Activated CD8-positive, alpha-beta T cell treated with anti-CD3 and anti-CD28 coated beads, Interleukin-2, amount 10 ng/mL, durations not matched to agents 7 days and 5 days (primary cell): ENCODE results near the gene RGS8. TPM values are rescaled to one million over a fixed set of nuclear protein-coding genes. Genes with fewer than 3 reads are reported as not detected.

ENCODE experiments used
- ATAC-seq: fragments of 150-1000 bp; cut with Tn5 transposase; one replicate; pipeline ENCODE4 v1.10.0; 2021; ENCODE audit warnings: moderate library complexity
- CTCF ChIA-PET: fragments of 350-600 bp; sonication (Branson Sonifier 250); formaldehyde crosslinking; loops from one replicate; lab custom pipeline; 2021; ENCODE audit warnings: antibody characterized with exemption; lab: Charles Lee
- POLR2A ChIA-PET: fragments of 350-600 bp; sonication (Branson Sonifier 250); formaldehyde crosslinking; loops from one replicate; lab custom pipeline; 2021; ENCODE audit warnings: antibody characterized with exemption; lab: Charles Lee
- DNase-seq: peaks from one replicate; pipeline ENCODE4 v3.0.0-alpha.2; 2020
- H3K27ac Mint-ChIP-seq: one replicate; pipeline ENCODE4 v1.8.0; 2021; ENCODE audit warnings: mild to moderate bottlenecking, mixed read lengths
- H3K27me3 Mint-ChIP-seq: one replicate; pipeline ENCODE4 v1.8.0; 2021; ENCODE audit warnings: low read depth, mixed read lengths
- H3K36me3 Mint-ChIP-seq: one replicate; pipeline ENCODE4 v1.8.0; 2021; ENCODE audit warnings: low read depth, mixed read lengths
- H3K4me1 Mint-ChIP-seq: one replicate; pipeline ENCODE4 v1.8.0; 2021; ENCODE audit warnings: low read depth, mixed read lengths
- H3K4me3 Mint-ChIP-seq: one replicate; pipeline ENCODE4 v1.8.0; 2021; ENCODE audit warnings: mild to moderate bottlenecking, mixed read lengths
- H3K9me3 Mint-ChIP-seq: one replicate; pipeline ENCODE4 v1.8.0; 2022; ENCODE audit warnings: mixed read lengths; ENCODE audit not compliant: insufficient read depth
- total RNA-seq, 2 experiments: library from RNA; stranded (reverse); gene quantifications; one replicate each; pipeline ENCODE4 v1.2.3, GENCODE V29; 2021

RGS8 gene
- total RNA-seq, 2 experiments from 2014 or later, result not detected

DNA sequence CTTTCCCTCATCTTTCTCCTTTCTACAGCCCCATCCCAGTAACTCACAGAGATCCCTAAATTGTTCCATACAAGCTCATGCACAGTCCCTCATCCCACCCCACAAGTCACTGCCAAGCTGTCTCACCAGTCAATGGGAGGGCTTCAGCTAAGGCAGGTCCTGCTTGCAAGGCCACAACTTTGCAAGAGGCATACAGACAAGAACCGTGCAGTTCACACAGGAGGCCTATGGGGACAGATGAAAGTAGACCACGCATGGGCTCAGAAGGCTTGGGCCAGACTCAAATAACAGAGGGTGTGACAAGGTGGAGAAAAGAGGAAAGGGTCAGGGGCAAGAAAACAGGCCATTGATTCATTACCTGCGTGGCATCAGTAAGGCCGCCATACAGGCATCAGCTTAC is 15.1 kb downstream of the RGS8 start:
- no peaks in the 10 kb centered on the region for H3K4me1 Mint-ChIP-seq
- no peak overlapping the region for H3K4me3 Mint-ChIP-seq
- DNase-seq, result no peak
- POLR2A ChIA-PET, result no interaction called here
- H3K27ac Mint-ChIP-seq, result no peak overlapping the region
- H3K9me3 Mint-ChIP-seq, result no peaks in the 10 kb centered on the region
- CTCF ChIA-PET, result interaction anchor here (0.9 kb wide), 1 partner anchor 14 kb away, joined by 3 read pairs; no protein-coding TSS in a partner anchor
- no peaks in the 10 kb centered on the region for H3K36me3 Mint-ChIP-seq
- peaks cover 25% of the 10 kb centered on the region for H3K27me3 Mint-ChIP-seq
- ATAC-seq, result no peak

DNA sequence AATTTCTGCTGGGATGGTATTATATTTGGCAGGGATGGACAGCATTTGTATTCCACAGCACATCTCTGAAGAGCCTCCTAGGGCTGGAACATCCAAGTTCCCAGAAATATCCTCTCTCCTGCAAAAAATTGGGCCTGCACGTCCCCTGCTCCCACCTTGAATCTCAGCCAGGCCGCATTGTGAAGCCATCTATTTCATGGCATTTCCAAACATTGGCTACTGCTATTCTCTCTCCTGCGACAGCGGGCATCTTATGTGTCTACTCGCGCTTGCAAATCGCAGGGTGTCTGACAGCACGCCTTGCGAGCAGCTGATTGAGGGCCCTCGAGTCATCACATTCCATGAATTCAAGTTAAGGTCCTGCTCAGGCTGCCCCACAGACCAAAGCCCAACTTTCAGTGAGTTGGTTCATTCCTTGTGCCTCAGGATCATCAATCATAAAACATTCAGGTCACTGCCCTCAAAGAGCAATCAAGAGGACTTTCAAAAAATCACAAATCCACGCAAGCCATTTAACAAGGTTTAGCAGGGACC is 15.8 kb downstream of the RGS8 start:
- Mint-ChIP-seq H3K4me1 (no peaks in the 10 kb centered on the region), H3K4me3 (no peak overlapping the region), H3K36me3 (no peaks in the 10 kb centered on the region), H3K27ac (no peak overlapping the region), H3K9me3 (no peaks in the 10 kb centered on the region), H3K27me3 (peaks cover 31% of the 10 kb centered on the region)
- DNase-seq (no peak), ATAC-seq (no peak)
- ChIA-PET POLR2A (no interaction called here), CTCF (interaction anchor here (0.9 kb wide), 1 partner anchor 13 kb away, joined by 3 read pairs; no protein-coding TSS in a partner anchor)

DNA sequence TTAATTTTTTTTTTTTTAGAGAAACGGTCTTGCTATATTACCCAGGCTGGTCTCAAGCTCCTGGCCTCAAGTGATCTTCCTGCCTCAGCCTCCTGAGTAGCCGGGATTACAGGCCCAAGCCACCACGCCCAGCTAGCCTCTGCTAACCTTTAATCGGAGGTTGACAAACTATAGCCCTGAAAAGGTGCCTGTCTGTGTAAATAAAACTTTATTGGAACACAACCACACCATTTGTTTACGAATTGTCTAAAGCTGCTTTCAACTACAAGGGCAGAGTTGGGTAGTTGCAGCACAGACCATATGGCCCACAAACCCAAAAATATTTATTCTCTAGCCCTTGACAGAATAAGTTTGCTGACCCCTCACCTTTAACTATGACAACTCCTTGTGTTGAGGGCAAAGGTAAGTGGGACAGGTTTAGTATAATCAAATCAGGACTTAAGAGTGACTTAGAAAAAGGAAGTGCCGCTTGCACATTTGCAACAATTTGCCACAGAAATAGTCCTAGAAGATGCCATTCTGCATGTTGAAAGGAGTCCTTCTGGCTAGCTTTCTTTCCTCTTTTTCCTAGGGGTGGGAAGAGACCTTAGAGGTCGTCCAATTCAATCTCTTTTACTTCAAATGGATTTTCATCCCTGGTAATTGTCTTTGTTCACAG is 16.4 kb downstream of the RGS8 start:
- Mint-ChIP-seq H3K4me1 (no peaks in the 10 kb centered on the region), H3K4me3 (no peak overlapping the region), H3K9me3 (no peaks in the 10 kb centered on the region), H3K36me3 (no peaks in the 10 kb centered on the region), H3K27ac (no peak overlapping the region), H3K27me3 (peaks cover 31% of the 10 kb centered on the region)
- ChIA-PET CTCF (interaction anchor here (1.2 kb wide), 1 partner anchor 15 kb away, joined by 3 read pairs; no protein-coding TSS in a partner anchor), POLR2A (no interaction called here)
- ATAC-seq (no peak), DNase-seq (no peak)

DNA sequence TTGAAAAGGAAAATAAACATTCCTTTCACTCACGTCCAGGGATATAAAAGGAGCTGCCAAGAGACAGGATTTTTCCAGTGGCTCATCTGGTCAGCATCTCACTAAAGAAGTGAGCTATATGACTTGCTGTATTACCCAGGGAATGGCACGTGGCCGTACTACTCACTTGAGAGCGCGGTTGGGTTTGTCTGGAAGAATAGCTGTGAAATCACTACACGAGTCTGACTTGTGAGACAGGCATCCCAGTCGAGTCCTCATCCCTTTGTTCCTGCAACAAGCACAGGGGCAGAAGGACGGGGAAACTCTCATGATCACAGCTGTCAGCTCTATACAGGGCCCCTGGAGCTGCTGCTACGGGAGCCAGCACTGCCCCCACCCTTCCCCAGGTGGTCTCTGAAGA is 17.7 kb downstream of the RGS8 start:
- CTCF ChIA-PET, result interaction anchor here (1.2 to 1.4 kb wide), 2 partner anchors 16 to 116 kb away, joined by 3 to 7 read pairs; no protein-coding TSS in a partner anchor
- no peak for ATAC-seq
- H3K4me1 Mint-ChIP-seq, result no peaks in the 10 kb centered on the region

DNA sequence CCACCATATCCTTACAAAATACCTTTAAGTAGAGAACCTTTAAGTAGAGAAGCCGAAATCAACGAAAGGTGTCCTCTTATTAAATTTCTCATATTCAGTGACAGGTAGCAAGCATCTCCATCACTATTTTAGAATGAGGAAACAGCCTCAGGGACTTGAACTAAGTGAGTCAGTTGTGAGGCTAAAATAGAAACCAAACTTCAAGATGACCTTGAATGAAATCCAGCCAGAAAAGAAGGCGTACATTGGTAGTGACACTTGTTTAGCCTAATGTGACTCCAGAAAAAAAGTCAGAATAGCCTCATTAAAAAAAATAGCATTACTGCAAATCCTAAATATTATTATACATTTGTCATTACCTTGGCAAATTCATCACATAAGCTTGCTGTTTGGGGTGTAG is 20.1 kb downstream of the RGS8 start:
- ChIA-PET POLR2A (no interaction called here), CTCF (interaction anchor here (1.5 kb wide), 1 partner anchor 118 kb away, joined by 5 read pairs; no protein-coding TSS in a partner anchor)
- H3K4me1 Mint-ChIP-seq, result no peaks in the 10 kb centered on the region
- H3K4me3 Mint-ChIP-seq, result no peak overlapping the region
- H3K27ac Mint-ChIP-seq, result no peak overlapping the region
- ATAC-seq (no peak), DNase-seq (no peak)
- H3K9me3 Mint-ChIP-seq, result no peaks in the 10 kb centered on the region
- H3K36me3 Mint-ChIP-seq, result no peaks in the 10 kb centered on the region
- peaks cover 33% of the 10 kb centered on the region for H3K27me3 Mint-ChIP-seq

More for the DNA sequence above, 17.7 kb downstream of the RGS8 start:
- H3K4me3 Mint-ChIP-seq, result no peak overlapping the region
- no peaks in the 10 kb centered on the region for H3K36me3 Mint-ChIP-seq
- no peaks in the 10 kb centered on the region for H3K9me3 Mint-ChIP-seq
- POLR2A ChIA-PET, result interaction anchor here (0.6 to 1.0 kb wide), 2 partner anchors 18 to 20 kb away, joined by 3 read pairs; no protein-coding TSS in a partner anchor
- peaks cover 30% of the 10 kb centered on the region for H3K27me3 Mint-ChIP-seq
- no peak overlapping the region for H3K27ac Mint-ChIP-seq
- DNase-seq, result no peak

DNA sequence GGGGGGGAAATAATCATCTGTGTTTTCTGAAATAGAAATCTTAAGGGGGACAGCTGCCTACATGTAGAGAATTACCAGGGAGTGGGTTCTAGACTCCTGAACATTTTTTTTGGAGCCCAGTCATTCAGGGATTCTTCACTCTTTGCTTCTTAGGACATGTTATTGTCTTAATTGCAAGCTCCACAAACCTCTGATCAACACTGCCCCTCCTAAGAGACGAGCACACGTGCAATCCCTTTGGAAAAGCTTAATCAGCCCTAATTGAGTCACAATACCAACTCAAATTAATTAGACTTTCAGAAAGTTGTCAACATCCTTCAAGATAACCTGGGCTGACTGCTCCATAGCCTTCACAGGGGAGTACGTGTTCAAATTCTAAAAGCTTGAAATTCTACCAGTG is 21.4 kb downstream of the RGS8 start:
- no peak overlapping the region for H3K4me3 Mint-ChIP-seq
- no peaks in the 10 kb centered on the region for H3K36me3 Mint-ChIP-seq
- H3K27me3 Mint-ChIP-seq, result peaks cover 38% of the 10 kb centered on the region
- ATAC-seq, result no peak
- ChIA-PET POLR2A (no interaction called here), CTCF (interaction anchor here (1.2 to 1.4 kb wide), 3 partner anchors 59 to 121 kb away, joined by 3 to 4 read pairs (median 3); no protein-coding TSS in a partner anchor)
- H3K4me1 Mint-ChIP-seq, result no peaks in the 10 kb centered on the region
- no peaks in the 10 kb centered on the region for H3K9me3 Mint-ChIP-seq
- no peak overlapping the region for H3K27ac Mint-ChIP-seq
- no peak for DNase-seq

DNA sequence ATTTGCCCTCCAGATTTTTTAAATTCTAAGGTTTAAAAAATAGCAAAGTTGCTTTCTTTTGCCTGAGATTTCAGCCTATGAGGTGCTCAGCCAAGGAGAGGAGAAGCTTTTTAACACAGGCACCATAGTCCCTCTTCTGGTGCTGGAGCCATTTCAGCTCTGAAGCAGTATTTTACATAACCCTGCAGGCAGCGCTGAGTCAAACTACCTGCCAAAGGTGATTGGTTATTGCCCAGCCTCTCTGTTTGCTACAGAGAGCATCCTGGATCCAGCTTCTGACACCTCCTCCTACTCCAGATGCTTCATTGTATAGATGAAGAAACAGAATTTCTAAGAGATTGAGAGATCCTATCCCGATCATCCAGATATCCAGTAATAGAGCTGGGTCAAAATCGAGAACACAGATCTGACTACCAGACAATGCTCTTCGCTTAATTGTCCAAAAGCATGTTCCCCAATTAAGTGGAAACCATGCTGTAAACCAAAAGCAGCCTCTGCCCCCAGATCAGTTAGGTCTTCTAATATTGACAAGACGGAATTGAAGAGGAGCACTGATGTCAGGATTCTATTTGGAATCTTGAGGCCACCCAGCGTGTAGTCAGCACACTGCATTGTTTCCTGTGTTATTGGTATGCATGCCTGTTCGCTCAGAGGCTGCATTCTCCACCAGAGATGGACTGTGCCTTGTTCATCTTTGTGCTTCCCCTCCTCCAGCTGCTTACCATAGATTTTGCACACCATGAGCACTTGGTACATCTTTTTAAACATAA is 22.1 kb downstream of the RGS8 start:
- Mint-ChIP-seq H3K4me3 (no peak overlapping the region), H3K36me3 (no peaks in the 10 kb centered on the region), H3K27me3 (peaks cover 43% of the 10 kb centered on the region), H3K27ac (no peak overlapping the region), H3K9me3 (no peaks in the 10 kb centered on the region), H3K4me1 (no peaks in the 10 kb centered on the region)
- DNase-seq (no peak), ATAC-seq (no peak)
- ChIA-PET POLR2A (interaction anchor here (0.8 kb wide), 1 partner anchor 128 kb away, joined by 3 read pairs; the partner anchor contains the start of gene NPL), CTCF (interaction anchor here (1.2 to 1.4 kb wide), 3 partner anchors 59 to 122 kb away, joined by 3 to 4 read pairs (median 3); no protein-coding TSS in a partner anchor)

DNA sequence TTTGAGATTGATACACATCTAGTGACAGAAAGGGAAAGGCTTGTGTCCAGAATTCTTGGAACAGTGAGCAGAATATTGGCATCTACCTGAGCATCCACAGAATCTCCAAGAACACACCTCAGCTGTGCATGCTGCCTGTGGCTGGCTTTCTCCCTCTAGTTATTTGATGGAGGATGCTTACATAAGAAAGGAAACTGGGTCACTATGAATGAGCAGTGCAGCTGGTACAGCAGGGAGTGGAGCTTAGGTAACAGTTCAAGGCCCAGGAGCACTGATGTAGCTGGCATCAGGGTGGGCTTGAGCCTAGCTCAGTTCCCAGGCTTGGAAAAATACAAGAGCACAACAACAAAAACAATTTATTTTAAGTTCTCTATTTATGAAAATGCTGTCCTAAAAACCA is 26.3 kb downstream of the RGS8 start:
- ATAC-seq (no peak), DNase-seq (no peak)
- Mint-ChIP-seq H3K27ac (no peak overlapping the region), H3K36me3 (no peaks in the 10 kb centered on the region), H3K27me3 (peaks cover 42% of the 10 kb centered on the region), H3K9me3 (no peaks in the 10 kb centered on the region), H3K4me1 (no peaks in the 10 kb centered on the region), H3K4me3 (no peak overlapping the region)
- POLR2A ChIA-PET, result no interaction called here
- CTCF ChIA-PET, result no interaction called here

DNA sequence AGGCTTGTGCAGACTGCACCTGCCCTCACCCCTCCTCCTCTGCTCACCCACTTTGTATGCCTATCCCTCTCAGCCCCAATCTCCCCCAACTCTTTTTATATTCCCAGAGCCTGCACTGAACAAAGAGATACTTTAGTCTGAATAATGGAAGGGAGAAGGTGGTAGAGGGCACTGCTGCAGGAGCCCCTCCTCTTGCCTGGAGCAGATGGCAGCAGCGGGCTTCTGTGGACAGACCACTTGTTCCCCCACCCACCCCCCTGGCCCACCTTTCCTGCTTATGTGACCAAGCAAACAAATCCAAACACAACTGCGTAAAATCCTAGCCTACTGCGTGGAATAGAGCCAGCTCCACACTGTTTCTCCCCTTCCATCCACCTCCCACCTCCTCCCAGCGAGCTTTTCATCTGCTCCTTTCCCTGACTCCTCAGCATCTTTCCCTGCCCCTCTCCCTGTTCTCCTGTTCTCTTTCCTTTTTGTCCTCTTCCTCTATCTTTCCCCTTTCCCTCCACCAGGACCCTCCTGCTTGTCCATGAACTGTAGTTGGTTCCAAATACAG is 27.5 kb downstream of the RGS8 start:
- ChIA-PET CTCF (interaction anchor here (0.7 kb wide), 1 partner anchor 8 kb away, joined by 3 read pairs; no protein-coding TSS in a partner anchor), POLR2A (no interaction called here)
- DNase-seq, result no peak
- Mint-ChIP-seq H3K9me3 (no peaks in the 10 kb centered on the region), H3K36me3 (no peaks in the 10 kb centered on the region), H3K27ac (no peak overlapping the region), H3K4me1 (no peaks in the 10 kb centered on the region), H3K27me3 (peaks cover 35% of the 10 kb centered on the region), H3K4me3 (no peak overlapping the region)
- no peak for ATAC-seq

DNA sequence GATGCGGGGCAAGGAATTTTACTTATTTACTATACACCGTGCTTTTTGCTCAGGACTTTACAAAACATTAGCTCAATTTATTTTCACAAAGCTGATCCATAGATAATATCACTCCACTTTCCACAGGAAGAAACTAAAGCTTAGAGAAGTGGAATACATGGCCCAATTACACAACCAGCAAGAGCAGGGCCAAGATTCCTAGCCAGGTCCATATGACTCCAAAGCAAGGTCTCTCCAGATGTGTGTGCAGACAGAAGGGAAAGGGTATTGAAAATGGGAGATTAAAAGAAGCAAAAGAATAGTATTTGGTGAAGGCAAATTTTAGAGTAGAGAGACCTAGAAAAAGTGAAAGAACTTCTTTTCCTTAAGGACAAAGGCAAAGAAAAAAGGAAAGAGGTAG is 30.4 kb downstream of the RGS8 start:
- no peak for DNase-seq
- no peaks in the 10 kb centered on the region for H3K9me3 Mint-ChIP-seq
- H3K36me3 Mint-ChIP-seq, result no peaks in the 10 kb centered on the region
- ATAC-seq, result no peak
- peaks cover 2% of the 10 kb centered on the region for H3K4me1 Mint-ChIP-seq
- H3K4me3 Mint-ChIP-seq, result no peak overlapping the region
- peaks cover 17% of the 10 kb centered on the region for H3K27me3 Mint-ChIP-seq
- no peak overlapping the region for H3K27ac Mint-ChIP-seq
- CTCF ChIA-PET, result interaction anchor here (0.8 kb wide), 1 partner anchor 129 kb away, joined by 4 read pairs; no protein-coding TSS in a partner anchor
- POLR2A ChIA-PET, result no interaction called here

DNA sequence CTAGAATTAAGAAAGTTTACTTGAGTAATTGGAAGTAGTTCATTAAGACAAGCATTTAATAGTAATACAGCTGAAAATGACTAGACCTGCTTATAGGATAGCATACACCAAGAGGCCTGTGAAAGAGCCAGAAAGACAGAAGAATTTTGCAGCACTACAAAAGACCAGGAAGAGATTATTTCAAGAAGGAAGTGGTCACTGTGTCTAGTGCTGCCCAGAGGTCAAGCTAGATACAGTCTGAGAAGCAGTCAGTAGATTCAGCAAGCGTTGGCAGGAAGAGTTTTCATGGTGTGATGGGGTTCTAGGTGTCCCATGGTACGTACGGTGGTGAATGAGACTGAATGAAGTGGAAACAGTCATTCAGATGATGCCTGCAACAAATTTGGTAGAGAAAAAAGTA is 31.5 kb downstream of the RGS8 start:
- POLR2A ChIA-PET, result no interaction called here
- Mint-ChIP-seq H3K27ac (no peak overlapping the region), H3K4me3 (no peak overlapping the region), H3K27me3 (peaks cover 15% of the 10 kb centered on the region), H3K9me3 (no peaks in the 10 kb centered on the region), H3K4me1 (peaks cover 2% of the 10 kb centered on the region), H3K36me3 (no peaks in the 10 kb centered on the region)
- no peak for DNase-seq
- no peak for ATAC-seq
- CTCF ChIA-PET, result no interaction called here
